Osteocyte (in vitro differentiated cells): Measurements from ENCODE around the gene KCTD13. TPM values are rescaled to one million over a fixed set of nuclear protein-coding genes. Genes with fewer than 3 reads are reported as not detected.

Experiments used
- DNase-seq: peaks from one replicate; pipeline ENCODE4 v3.0.0; 2021; ENCODE audit warnings: mixed read lengths; ENCODE audit not compliant: unreplicated experiment; ENCODE audit errors: extremely low spot score
- H3K27ac Mint-ChIP-seq: one replicate; pipeline ENCODE4 v1.8.0; 2021; ENCODE audit warnings: mild to moderate bottlenecking, mixed read lengths; ENCODE audit not compliant: unreplicated experiment
- H3K27me3 Mint-ChIP-seq: one replicate; pipeline ENCODE4 v1.8.0; 2021; ENCODE audit warnings: mixed read lengths; ENCODE audit not compliant: unreplicated experiment
- H3K36me3 Mint-ChIP-seq: one replicate; pipeline ENCODE4 v1.8.0; 2021; ENCODE audit warnings: mixed read lengths; ENCODE audit not compliant: unreplicated experiment
- H3K4me1 Mint-ChIP-seq: one replicate; pipeline ENCODE4 v1.8.0; 2021; ENCODE audit warnings: mixed read lengths; ENCODE audit not compliant: unreplicated experiment
- H3K4me3 Mint-ChIP-seq: one replicate; pipeline ENCODE4 v1.8.0; 2021; ENCODE audit warnings: mild to moderate bottlenecking, moderate library complexity, mixed read lengths; ENCODE audit not compliant: unreplicated experiment
- H3K9me3 Mint-ChIP-seq: one replicate; pipeline ENCODE4 v1.8.0; 2021; ENCODE audit warnings: mixed read lengths; ENCODE audit not compliant: unreplicated experiment
- CTCF ChIP-seq: fragments of 200-600 bp; sonication (generic); IDR thresholded peaks from 2 replicates; pipeline ENCODE4 v1.5.0; 2021; ENCODE audit warnings: antibody characterized with exemption, mild to moderate bottlenecking, moderate library complexity
- total RNA-seq: library from RNA; stranded (reverse); gene quantifications from 2 replicates; pipeline ENCODE4 v1.2.1, GENCODE V29; 2021

The KCTD13 gene
- total RNA-seq, 1 donor from 2014 or later = 22.3 TPM

GRCh38 chr16:29863669-29863984 is 62.4 kb downstream of the KCTD13 start:
- Mint-ChIP-seq H3K27ac (peak overlapping the region; percentile 99), H3K9me3 (no peaks in the 10 kb centered on the region), H3K36me3 (peaks cover 15% of the 10 kb centered on the region), H3K4me1 (peaks cover 16% of the 10 kb centered on the region), H3K27me3 (no peaks in the 10 kb centered on the region), H3K4me3 (peak overlapping the region; percentile 98)
- no peak for TF ChIP-seq CTCF
- DNase-seq = no peak

GRCh38 chr16:29862884-29863668 is 63.0 kb downstream of the KCTD13 start, which contains the start of gene CDIPT:
Gene CDIPT (minus strand): TSS chr16:29863226. CDS start chr16:29862857, 369 bp downstream.
- H3K27ac Mint-ChIP-seq = peak within 1 kb of the TSS; percentile 99
- TF ChIP-seq CTCF = peak; percentile 63
- no peaks in the 10 kb centered on the region for H3K27me3 Mint-ChIP-seq
- H3K36me3 Mint-ChIP-seq = peaks cover 20% of the 10 kb centered on the region
- no peaks in the 10 kb centered on the region for H3K9me3 Mint-ChIP-seq
- peak within 1 kb of the TSS; percentile 98 for H3K4me3 Mint-ChIP-seq
- peaks cover 16% of the 10 kb centered on the region for H3K4me1 Mint-ChIP-seq
- peak; percentile 94 for DNase-seq

GRCh38 chr16:29862383-29862883 is 63.6 kb downstream of the KCTD13 start:
- H3K4me3 Mint-ChIP-seq = peak overlapping the region; percentile 98
- H3K36me3 Mint-ChIP-seq = peaks cover 21% of the 10 kb centered on the region
- peaks cover 16% of the 10 kb centered on the region for H3K4me1 Mint-ChIP-seq
- DNase-seq = no peak
- peak overlapping the region; percentile 90 for H3K27ac Mint-ChIP-seq
- peak; percentile 37 for TF ChIP-seq CTCF
- H3K9me3 Mint-ChIP-seq = no peaks in the 10 kb centered on the region
- no peaks in the 10 kb centered on the region for H3K27me3 Mint-ChIP-seq

GRCh38 chr16:29860218-29860617 is 65.8 kb downstream of the KCTD13 start:
- Mint-ChIP-seq H3K4me1 (peaks cover 16% of the 10 kb centered on the region), H3K9me3 (no peaks in the 10 kb centered on the region), H3K27ac (no peak overlapping the region), H3K36me3 (peaks cover 21% of the 10 kb centered on the region), H3K27me3 (no peaks in the 10 kb centered on the region), H3K4me3 (peak overlapping the region; percentile 61)
- DNase-seq = no peak
- no peak for TF ChIP-seq CTCF

GRCh38 chr16:29858974-29859373 is 67.1 kb downstream of the KCTD13 start:
- H3K4me1 Mint-ChIP-seq = peaks cover 16% of the 10 kb centered on the region
- DNase-seq = no peak
- no peak overlapping the region for H3K4me3 Mint-ChIP-seq
- H3K9me3 Mint-ChIP-seq = no peaks in the 10 kb centered on the region
- no peak for TF ChIP-seq CTCF
- peaks cover 21% of the 10 kb centered on the region for H3K36me3 Mint-ChIP-seq
- no peak overlapping the region for H3K27ac Mint-ChIP-seq
- no peaks in the 10 kb centered on the region for H3K27me3 Mint-ChIP-seq
